Measurements from ENCODE around the gene RMC1. TPM values are rescaled to one million over a fixed set of nuclear protein-coding genes. Genes with fewer than 3 reads are reported as not detected.

RMC1 gene
- total and polyA plus RNA-seq, 8 donors, result 7.7 to 31.9 (median 10.7) TPM

DNA sequence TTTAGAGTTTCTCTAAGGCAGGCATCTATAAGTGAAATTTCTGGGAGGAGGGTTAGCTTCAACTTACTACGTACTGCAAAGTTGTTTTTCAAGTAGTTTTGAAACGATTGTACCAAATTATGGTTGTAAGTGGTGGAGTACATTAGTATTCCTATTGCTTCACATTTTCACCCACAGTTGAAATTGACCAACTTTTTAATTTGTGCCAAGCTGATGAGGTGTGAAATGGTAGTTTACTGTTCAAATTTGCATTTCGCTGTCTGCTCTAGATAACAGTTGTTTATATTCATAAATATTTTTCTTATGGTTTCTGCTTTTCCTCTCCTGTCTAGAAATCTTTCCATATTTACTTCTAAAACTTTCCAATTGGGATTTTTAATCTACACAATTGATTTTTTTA is 64.4 kb downstream of the RMC1 start:
- ATAC-seq (no peak), DNase-seq (no peak), FAIRE-seq (no peak)
- WGBS, 2 donors, result 85 to 92% methylated on average over 3 of the region's 3 CpGs
- H3K27me3 ChIP-seq, result no peaks in the 10 kb centered on the region
- no peaks in the 10 kb centered on the region for H3K4me1 ChIP-seq
- intact Hi-C loops (cut with DNase I), result no loop called here
- no peak overlapping the region for H3K4me3 ChIP-seq
- H3K36me3 ChIP-seq, result peaks cover 0 to 5% (median 4%) of the 10 kb centered on the region in 3 donors
- H3K27ac ChIP-seq, result no peak overlapping the region
- no peaks in the 10 kb centered on the region for H3K9me3 ChIP-seq
- TF ChIP-seq, protein P1, sequence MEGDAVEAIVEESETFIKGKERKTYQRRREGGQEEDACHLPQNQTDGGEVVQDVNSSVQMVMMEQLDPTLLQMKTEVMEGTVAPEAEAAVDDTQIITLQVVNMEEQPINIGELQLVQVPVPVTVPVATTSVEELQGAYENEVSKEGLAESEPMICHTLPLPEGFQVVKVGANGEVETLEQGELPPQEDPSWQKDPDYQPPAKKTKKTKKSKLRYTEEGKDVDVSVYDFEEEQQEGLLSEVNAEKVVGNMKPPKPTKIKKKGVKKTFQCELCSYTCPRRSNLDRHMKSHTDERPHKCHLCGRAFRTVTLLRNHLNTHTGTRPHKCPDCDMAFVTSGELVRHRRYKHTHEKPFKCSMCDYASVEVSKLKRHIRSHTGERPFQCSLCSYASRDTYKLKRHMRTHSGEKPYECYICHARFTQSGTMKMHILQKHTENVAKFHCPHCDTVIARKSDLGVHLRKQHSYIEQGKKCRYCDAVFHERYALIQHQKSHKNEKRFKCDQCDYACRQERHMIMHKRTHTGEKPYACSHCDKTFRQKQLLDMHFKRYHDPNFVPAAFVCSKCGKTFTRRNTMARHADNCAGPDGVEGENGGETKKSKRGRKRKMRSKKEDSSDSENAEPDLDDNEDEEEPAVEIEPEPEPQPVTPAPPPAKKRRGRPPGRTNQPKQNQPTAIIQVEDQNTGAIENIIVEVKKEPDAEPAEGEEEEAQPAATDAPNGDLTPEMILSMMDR (IDR thresholded peaks at IDR 0.05), result no peak

GRCh38 chr18:23568281-23569138 is 65.2 kb downstream of the RMC1 start:
- no peak for ATAC-seq
- H3K9me3 ChIP-seq, result no peaks in the 10 kb centered on the region
- no peaks in the 10 kb centered on the region for H3K27me3 ChIP-seq
- no peak overlapping the region for H3K27ac ChIP-seq
- H3K36me3 ChIP-seq, result peaks cover 0 to 5% (median 4%) of the 10 kb centered on the region in 3 donors
- no peak for DNase-seq
- H3K4me1 ChIP-seq, result no peaks in the 10 kb centered on the region
- WGBS, 2 donors, result 65 to 68% methylated on average over 7 of the region's 7 CpGs
- intact Hi-C loops (cut with DNase I), result no loop called here
- no peak for FAIRE-seq
- TF ChIP-seq, protein P1 (IDR thresholded peaks at IDR 0.05), result no peak
- no peak overlapping the region for H3K4me3 ChIP-seq

GRCh38 chr18:23569299-23570063 is 66.2 kb downstream of the RMC1 start:
- DNase-seq (no peak), FAIRE-seq (no peak), ATAC-seq (no peak)
- peaks cover 0 to 3% (median 0%) of the 10 kb centered on the region in 3 donors for H3K4me1 ChIP-seq
- no peak overlapping the region for H3K27ac ChIP-seq
- whole genome bisulfite sequencing, 2 donors, result 80 to 82% methylated on average over 5 of the region's 5 CpGs
- TF ChIP-seq, protein P1 (IDR thresholded peaks at IDR 0.05), result no peak
- intact Hi-C loops (cut with DNase I), result no loop called here
- no peaks in the 10 kb centered on the region for H3K27me3 ChIP-seq
- no peak overlapping the region for H3K4me3 ChIP-seq
- H3K36me3 ChIP-seq, result peaks cover 0 to 5% (median 4%) of the 10 kb centered on the region in 3 donors
- no peaks in the 10 kb centered on the region for H3K9me3 ChIP-seq

GRCh38 chr18:23570912-23571504 is 67.7 kb downstream of the RMC1 start:
- Histone ChIP-seq H3K9me3 (no peaks in the 10 kb centered on the region), H3K36me3 (peaks cover 0 to 5% (median 4%) of the 10 kb centered on the region in 3 donors), H3K27ac (no peak overlapping the region), H3K27me3 (no peaks in the 10 kb centered on the region), H3K4me1 (peaks cover 0 to 7% (median 0%) of the 10 kb centered on the region in 3 donors), H3K4me3 (no peak overlapping the region)
- 63 to 75% methylated on average over 3 of the region's 3 CpGs for WGBS, 2 donors
- ATAC-seq, result no peak
- intact Hi-C loops (cut with DNase I), result no loop called here
- no peak for FAIRE-seq
- no peak for DNase-seq
- TF ChIP-seq, protein P1 (IDR thresholded peaks at IDR 0.05), result no peak
